ENCODE results near the gene PODXL.

Gene PODXL

GRCh38 chr7:131493081-131493480 is 63.3 kb downstream of the PODXL start:
- H3K27ac ChIP-seq (ENCODE audit: extremely low read depth, low read depth, low read length): no peak overlapping the region
- H3K4me1 ChIP-seq (ENCODE audit: control insufficient read depth, insufficient read depth, low read length): no peaks in the 10 kb centered on the region
- H3K9me3 ChIP-seq (ENCODE audit: control insufficient read depth, insufficient read depth, low read depth, low read length): no peaks in the 10 kb centered on the region
- ChIA-PET CTCF (interaction anchor here (0.6 to 2.2 kb wide), 7 partner anchors 11 to 187 kb away, joined by 3 to 7 read pairs (median 4); no protein-coding TSS in a partner anchor), POLR2A (no interaction called here)
- no peak overlapping the region for H3K4me3 ChIP-seq (ENCODE audit: low read depth, low read length)
- no peak for TF ChIP-seq PATZ1 (tag by site-specific recombination; IDR thresholded peaks at IDR 0.05)
- H3K36me3 ChIP-seq (ENCODE audit: control insufficient read depth in 2 of 2, insufficient read depth in 1 of 2, low read length in 2 of 2): peaks cover 0 to 8% of the 10 kb centered on the region in 2 experiments; a peak in 1 of 3 replicates

- Histone ChIP-seq H3K4me3 (ENCODE audit: low read depth, low read length) (no peak overlapping the region), H3K36me3 (ENCODE audit: control insufficient read depth in 2 of 2, insufficient read depth in 1 of 2, low read length in 2 of 2) (peaks cover 0 to 4% of the 10 kb centered on the region in 2 experiments; a peak in 1 of 3 replicates), H3K4me1 (ENCODE audit: control insufficient read depth, insufficient read depth, low read length) (no peaks in the 10 kb centered on the region), H3K9me3 (ENCODE audit: control insufficient read depth, insufficient read depth, low read depth, low read length) (no peaks in the 10 kb centered on the region), H3K27ac (ENCODE audit: extremely low read depth, low read depth, low read length) (no peak overlapping the region)
- POLR2A ChIA-PET: no interaction called here
- no peak for TF ChIP-seq ZNF157 (tag by site-specific recombination; IDR thresholded peaks at IDR 0.05)
- TF ChIP-seq ZBTB7A (tag by site-specific recombination; IDR thresholded peaks at IDR 0.05; ENCODE audit: low read depth): no peak
- no peak for TF ChIP-seq ZBTB11 (tag by site-specific recombination; conservative IDR thresholded peaks at IDR 0.05; ENCODE audit: low read depth)
- no peak for TF ChIP-seq ZBTB26 (tag by site-specific recombination; optimal IDR thresholded peaks at IDR 0.05)
- no peak for TF ChIP-seq ZSCAN5A (tag by site-specific recombination; IDR thresholded peaks at IDR 0.05)
- TF ChIP-seq ZNF184 (tag by site-specific recombination; IDR thresholded peaks at IDR 0.05): no peak
- TF ChIP-seq ZNF175 (tag by site-specific recombination; IDR thresholded peaks at IDR 0.05): no peak
- no peak for TF ChIP-seq ZNF548 (tag by site-specific recombination; IDR thresholded peaks at IDR 0.05)
- TF ChIP-seq ZNF585B (tag by site-specific recombination; IDR thresholded peaks at IDR 0.05): no peak
- TF ChIP-seq ZNF335 (tag by site-specific recombination; conservative IDR thresholded peaks at IDR 0.05): no peak
- TF ChIP-seq ZNF302 (tag by site-specific recombination; IDR thresholded peaks at IDR 0.05; ENCODE audit: low read depth): no peak
- no peak for TF ChIP-seq TRIM28 (IDR thresholded peaks at IDR 0.05; ENCODE audit: borderline replicate concordance, low read length)
- TF ChIP-seq ZNF561 (tag by site-specific recombination; IDR thresholded peaks at IDR 0.05; ENCODE audit: borderline replicate concordance): no peak
- TF ChIP-seq ZNF704 (tag by site-specific recombination; IDR thresholded peaks at IDR 0.05): no peak
- no peak for TF ChIP-seq SALL2 (tag by site-specific recombination; IDR thresholded peaks at IDR 0.05; ENCODE audit: borderline replicate concordance)
- TF ChIP-seq ZNF449 (tag by site-specific recombination; IDR thresholded peaks at IDR 0.05): no peak
- TF ChIP-seq SP3 (tag by site-specific recombination; IDR thresholded peaks at IDR 0.05): no peak
- CTCF ChIA-PET: interaction anchor here (0.8 to 2.1 kb wide), 2 partner anchors 11 to 23 kb away, joined by 3 to 6 read pairs; no protein-coding TSS in a partner anchor
Measured at GRCh38 chr7:131489881-131490280, 66.5 kb downstream of the PODXL start.
